Fibroblast of skin of left quadriceps (primary cell): ENCODE data around the gene ZNF529.

Experiments used
- DNase-seq, 2 experiments: peaks; one replicate each; pipeline ENCODE4 v3.0.0-alpha.2; 2013; ENCODE audit warnings: low read depth in 2 of 2

Gene ZNF529

GRCh38 chr19:36514012-36514612 lies 59.0 kb downstream of the ZNF529 start:
- DNase-seq: no peak

GRCh38 chr19:36508325-36508724 lies 64.8 kb downstream of the ZNF529 start:
- no peak for DNase-seq

- no peak for DNase-seq
Measured at GRCh38 chr19:36501973-36502372, 71.1 kb downstream of the ZNF529 start.

GRCh38 chr19:36497001-36497400 lies 76.1 kb downstream of the ZNF529 start:
- DNase-seq: no peak
